ENCODE data around the gene POGZ.
"Not testable (repeated sequence)": the region's sequence is repeated elsewhere in the genome, so short reads cannot be mapped to it uniquely, and the experiment has no call there.

Gene POGZ

GRCh38 chr1:151407304-151407703, 52.0 kb downstream of the POGZ start:
- no peak for DNase-seq

- DNase-seq, result no peak
Observed at GRCh38 chr1:151406176-151406575, 53.1 kb downstream of the POGZ start.

- no peak for DNase-seq
Observed at GRCh38 chr1:151405187-151405951, 53.9 kb downstream of the POGZ start.

- no peak for DNase-seq
Observed at GRCh38 chr1:151403612-151404011, 55.7 kb downstream of the POGZ start.

GRCh38 chr1:151402764-151403163, 56.5 kb downstream of the POGZ start:
- DNase-seq, result no peak

- DNase-seq, result no peak
Observed at GRCh38 chr1:151401860-151402259, 57.4 kb downstream of the POGZ start.

- no peak for DNase-seq
Observed at GRCh38 chr1:151401125-151401788, 58.0 kb downstream of the POGZ start.

GRCh38 chr1:151399324-151400171, 59.7 kb downstream of the POGZ start, which contains the start of gene PSMB4:
PSMB4 (plus strand) TSS chr1:151399573; CDS start chr1:151399588, 15 bp downstream.
- DNase-seq, result peak; percentile 57 to 79

GRCh38 chr1:151396265-151396664, 63.0 kb downstream of the POGZ start:
- DNase-seq, result not testable (repeated sequence)

- no peak for DNase-seq
Observed at GRCh38 chr1:151393583-151393982, 65.7 kb downstream of the POGZ start.

GRCh38 chr1:151391079-151391563, 68.2 kb downstream of the POGZ start:
- no peak for DNase-seq

- not testable (repeated sequence) for DNase-seq
Observed at GRCh38 chr1:151390221-151391078, 68.8 kb downstream of the POGZ start.

GRCh38 chr1:151386002-151386401, 73.3 kb downstream of the POGZ start:
- DNase-seq, result no peak

- no peak for DNase-seq
Observed at GRCh38 chr1:151384584-151384983, 74.7 kb downstream of the POGZ start.

GRCh38 chr1:151377150-151377884, 82.0 kb downstream of the POGZ start:
- no peak for DNase-seq

GRCh38 chr1:151373196-151373595, 86.1 kb downstream of the POGZ start:
- DNase-seq, result no peak

- DNase-seq, result no peak
Observed at GRCh38 chr1:151372058-151372934, 87.0 kb downstream of the POGZ start, which contains the start of gene SELENBP1. SELENBP1 (minus strand) TSS chr1:151372705; CDS start chr1:151372641, 64 bp downstream.

GRCh38 chr1:151371370-151372057, 87.8 kb downstream of the POGZ start:
- DNase-seq, result no peak

GRCh38 chr1:151370211-151370911, 88.9 kb downstream of the POGZ start:
- DNase-seq, result no peak

All from stimulated activated CD4-positive, alpha-beta T cell treated with anti-CD3 and anti-CD28 coated beads, Interleukin-4, amount 100 ng/mL, for 4 hours (primary cell).